Fibroblast of lung (primary cell): ENCODE results near the gene EEF2K. TPM values are rescaled to one million over a fixed set of nuclear protein-coding genes. Genes with fewer than 3 reads are reported as not detected.

ENCODE experiments used
- DNase-seq, 2 donors: peaks; one replicate each; pipeline versions ENCODE4 v3.0.0 to v3.0.0-alpha.2; 2010; ENCODE audit warnings: low read depth in 2 of 2
- H2AFZ ChIP-seq: 2 replicates; pipeline ENCODE4 v1.5.1; 2012; ENCODE audit warnings: low read length, control low read depth, inconsistent platforms
- H3K27ac ChIP-seq: 2 replicates; pipeline ENCODE4 v1.5.1; 2011; ENCODE audit warnings: low read length, control low read depth; ENCODE audit not compliant: insufficient read depth
- H3K27me3 ChIP-seq: 2 replicates; pipeline ENCODE4 v1.5.1; 2011; ENCODE audit warnings: mild to moderate bottlenecking, low read length; ENCODE audit not compliant: control insufficient read depth, insufficient read depth
- H3K36me3 ChIP-seq: 2 replicates; pipeline ENCODE4 v1.5.1; 2011; ENCODE audit warnings: low read length; ENCODE audit not compliant: control insufficient read depth, insufficient read depth
- H3K4me1 ChIP-seq: 2 replicates; pipeline ENCODE4 v1.5.1; 2011; ENCODE audit warnings: low read length; ENCODE audit not compliant: control insufficient read depth, insufficient read depth; ENCODE audit errors: extremely low read depth
- H3K4me2 ChIP-seq: 2 replicates; pipeline ENCODE4 v1.5.1; 2011; ENCODE audit warnings: low read length, control low read depth; ENCODE audit not compliant: insufficient read depth; ENCODE audit errors: extremely low read depth
- H3K4me3 ChIP-seq, 4 experiments: fragments of 200-600 bp in 1 of 4; sonication (generic) in 1 of 4; replicated peaks in 1 of 4; 2 replicates each; pipeline ENCODE4 v1.5.1; 2011 to 2016; ENCODE audit warnings: low read length in 4 of 4, low read depth in 3 of 4, mild to moderate bottlenecking in 3 of 4, control low read depth in 2 of 4, inconsistent platforms in 1 of 4, mixed read lengths in 1 of 4; ENCODE audit not compliant: insufficient read depth in 1 of 4; ENCODE audit errors: control extremely low read depth in 1 of 4
- H3K79me2 ChIP-seq: 2 replicates; pipeline ENCODE4 v1.5.1; 2012; ENCODE audit warnings: mild to moderate bottlenecking, low read length, inconsistent platforms; ENCODE audit not compliant: control insufficient read depth, insufficient read depth
- H3K9ac ChIP-seq: 2 replicates; pipeline ENCODE4 v1.5.1; 2011; ENCODE audit warnings: mild to moderate bottlenecking, low read length, control low read depth; ENCODE audit not compliant: insufficient read depth
- H3K9me3 ChIP-seq: 2 replicates; pipeline ENCODE4 v1.5.1; 2012; ENCODE audit warnings: low read depth, low read length; ENCODE audit not compliant: control insufficient read depth, insufficient read depth
- H4K20me1 ChIP-seq: 2 replicates; pipeline ENCODE4 v1.5.1; 2011; ENCODE audit warnings: low read length; ENCODE audit not compliant: control insufficient read depth, insufficient read depth; ENCODE audit errors: extremely low read depth
- EZH2 ChIP-seq: IDR thresholded peaks from 2 replicates; pipeline ENCODE4 v1.5.1; 2012; ENCODE audit warnings: low read length, control low read depth, mild to moderate bottlenecking; ENCODE audit errors: missing control alignments
- polyA plus RNA-seq, 2 donors: library from polyadenylated mRNA; depleted of rRNA in 1 of 2; stranded (reverse) in 1 of 2; unstranded in 1 of 2; fragments of >200 nt; gene quantifications; 2 replicates each; pipeline ENCODE4 v1.2.1, GENCODE V29; 2011 to 2012; ENCODE audit warnings: missing spikeins in 1 of 2
- total RNA-seq: library from RNA; depleted of rRNA; stranded (reverse); fragments of >200 nt; gene quantifications from 2 replicates; pipeline ENCODE4 v1.2.1, GENCODE V29; 2014
- TF ChIP-seq, protein P1 (sequence below), 2 donors: IDR thresholded peaks in 1 of 2; conservative IDR thresholded peaks in 1 of 2; 1 replicate in 1 of 2; 2 replicates in 1 of 2; pipeline ENCODE4 v1.5.1; 2011 to 2012; ENCODE audit warnings: low read length in 2 of 2, control low read depth in 1 of 2, inconsistent platforms in 1 of 2, low read depth in 1 of 2, mild to moderate bottlenecking in 1 of 2

EEF2K gene
- total and polyA plus RNA-seq, 2 donors (not counting 1 experiment from before 2014, with no cell fraction given): 8.9 to 22.6 TPM

- peaks cover 16% of the 10 kb centered on the region for H3K36me3 ChIP-seq
- peaks cover 6% of the 10 kb centered on the region for H3K79me2 ChIP-seq
Measured at GRCh38 chr16:22337849-22338635, 132.0 kb downstream of the EEF2K start.

More at GRCh38 chr16:22337849-22338635, 132.0 kb downstream of the EEF2K start:
- Histone ChIP-seq H3K4me2 (no peak overlapping the region), H3K9me3 (no peaks in the 10 kb centered on the region), H3K27ac (no peak overlapping the region), H3K4me1 (no peaks in the 10 kb centered on the region), H3K27me3 (no peaks in the 10 kb centered on the region), H3K9ac (no peak overlapping the region), H3K4me3 (no peak overlapping the region), H4K20me1 (no peaks in the 10 kb centered on the region), H2AFZ (no peak overlapping the region)
- no peak for TF ChIP-seq EZH2
- TF ChIP-seq, protein P1, sequence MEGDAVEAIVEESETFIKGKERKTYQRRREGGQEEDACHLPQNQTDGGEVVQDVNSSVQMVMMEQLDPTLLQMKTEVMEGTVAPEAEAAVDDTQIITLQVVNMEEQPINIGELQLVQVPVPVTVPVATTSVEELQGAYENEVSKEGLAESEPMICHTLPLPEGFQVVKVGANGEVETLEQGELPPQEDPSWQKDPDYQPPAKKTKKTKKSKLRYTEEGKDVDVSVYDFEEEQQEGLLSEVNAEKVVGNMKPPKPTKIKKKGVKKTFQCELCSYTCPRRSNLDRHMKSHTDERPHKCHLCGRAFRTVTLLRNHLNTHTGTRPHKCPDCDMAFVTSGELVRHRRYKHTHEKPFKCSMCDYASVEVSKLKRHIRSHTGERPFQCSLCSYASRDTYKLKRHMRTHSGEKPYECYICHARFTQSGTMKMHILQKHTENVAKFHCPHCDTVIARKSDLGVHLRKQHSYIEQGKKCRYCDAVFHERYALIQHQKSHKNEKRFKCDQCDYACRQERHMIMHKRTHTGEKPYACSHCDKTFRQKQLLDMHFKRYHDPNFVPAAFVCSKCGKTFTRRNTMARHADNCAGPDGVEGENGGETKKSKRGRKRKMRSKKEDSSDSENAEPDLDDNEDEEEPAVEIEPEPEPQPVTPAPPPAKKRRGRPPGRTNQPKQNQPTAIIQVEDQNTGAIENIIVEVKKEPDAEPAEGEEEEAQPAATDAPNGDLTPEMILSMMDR (conservative IDR thresholded peaks at IDR 0.05 in 1 of 2, IDR thresholded peaks at IDR 0.05 in 1 of 2; ENCODE audit: low read depth in 1 of 2, low read length in 2 of 2): no peak
- peak in 1 of 2 donors; percentile 14 for DNase-seq

Other genes with a start within 250 kb of the EEF2K start
- gene PDZD9, start 205.2 kb upstream of the EEF2K start, total RNA-seq: not detected in 2 replicates
- not detected in 2 replicates for gene PDZD9, start 205.2 kb upstream of the EEF2K start, polyA plus RNA-seq
- gene MOSMO, start 198.2 kb upstream of the EEF2K start, total RNA-seq: 10.8 and 13.7 TPM in 2 replicates
- gene MOSMO, start 198.2 kb upstream of the EEF2K start, polyA plus RNA-seq: 14.0 and 15.4 TPM in 2 replicates
- gene VWA3A, start 113.7 kb upstream of the EEF2K start, total RNA-seq: 0.17 TPM in 1 of 2 replicates, not detected in the other
- gene VWA3A, start 113.7 kb upstream of the EEF2K start, polyA plus RNA-seq: 0.06 TPM in 1 of 2 replicates, not detected in the other
- gene SDR42E2, start 43.8 kb upstream of the EEF2K start, total RNA-seq: under 0.01 TPM in 1 of 2 replicates, not detected in the other
- gene SDR42E2, start 43.8 kb upstream of the EEF2K start, polyA plus RNA-seq: not detected in 2 replicates
- gene POLR3E, start 91.1 kb downstream of the EEF2K start, total RNA-seq: 28.9 and 32.4 TPM in 2 replicates
- 14.2 and 28.8 TPM in 2 replicates for gene POLR3E, start 91.1 kb downstream of the EEF2K start, polyA plus RNA-seq
- 53.7 and 73.8 TPM in 2 replicates for gene CDR2, start 168.3 kb downstream of the EEF2K start, total RNA-seq
- 54.1 and 60.1 TPM in 2 replicates for gene CDR2, start 168.3 kb downstream of the EEF2K start, polyA plus RNA-seq